ENCODE measurements around the gene RNU6-7.

RNU6-7 gene

GRCh38 chr14:32205554-32205953 lies 3.7 kb downstream of the RNU6-7 start:
- DNase-seq (ENCODE audit: low spot score): no peak

GRCh38 chr14:32205984-32206383 lies 4.1 kb downstream of the RNU6-7 start:
- DNase-seq (ENCODE audit: low spot score): no peak

GRCh38 chr14:32206552-32206951 lies 4.7 kb downstream of the RNU6-7 start:
- DNase-seq (ENCODE audit: low spot score): no peak

- no peak for DNase-seq (ENCODE audit: low spot score)
Measured at GRCh38 chr14:32208490-32208889, 6.6 kb downstream of the RNU6-7 start.

- no peak for DNase-seq (ENCODE audit: low spot score)
Measured at GRCh38 chr14:32209471-32209870, 7.6 kb downstream of the RNU6-7 start.

- DNase-seq (ENCODE audit: low spot score): no peak
Measured at GRCh38 chr14:32211068-32211404, 9.2 kb downstream of the RNU6-7 start.

GRCh38 chr14:32212833-32213232 lies 11.0 kb downstream of the RNU6-7 start:
- DNase-seq (ENCODE audit: low spot score): no peak

- no peak for DNase-seq (ENCODE audit: low spot score)
Measured at GRCh38 chr14:32217301-32217700, 15.5 kb downstream of the RNU6-7 start.

- DNase-seq (ENCODE audit: low spot score): peak; percentile 57
Measured at GRCh38 chr14:32224737-32225377, 23.0 kb downstream of the RNU6-7 start.

- DNase-seq (ENCODE audit: low spot score): no peak
Measured at GRCh38 chr14:32225378-32225920, 23.6 kb downstream of the RNU6-7 start.

- DNase-seq (ENCODE audit: low spot score): no peak
Measured at GRCh38 chr14:32226056-32226455, 24.2 kb downstream of the RNU6-7 start.

- no peak for DNase-seq (ENCODE audit: low spot score)
Measured at GRCh38 chr14:32230181-32230580, 28.3 kb downstream of the RNU6-7 start.

GRCh38 chr14:32230695-32231280 lies 28.9 kb downstream of the RNU6-7 start:
- no peak for DNase-seq (ENCODE audit: low spot score)

- DNase-seq (ENCODE audit: low spot score): no peak
Measured at GRCh38 chr14:32232481-32232880, 30.6 kb downstream of the RNU6-7 start.

GRCh38 chr14:32233260-32233659 lies 31.4 kb downstream of the RNU6-7 start:
- no peak for DNase-seq (ENCODE audit: low spot score)

- DNase-seq (ENCODE audit: low spot score): no peak
Measured at GRCh38 chr14:32244404-32244803, 42.6 kb downstream of the RNU6-7 start.

- no peak for DNase-seq (ENCODE audit: low spot score)
Measured at GRCh38 chr14:32246751-32247150, 44.9 kb downstream of the RNU6-7 start.

- DNase-seq (ENCODE audit: low spot score): no peak
Measured at GRCh38 chr14:32249371-32249770, 47.5 kb downstream of the RNU6-7 start.

GRCh38 chr14:32249780-32250179 lies 47.9 kb downstream of the RNU6-7 start:
- no peak for DNase-seq (ENCODE audit: low spot score)

- no peak for DNase-seq (ENCODE audit: low spot score)
Measured at GRCh38 chr14:32250681-32251080, 48.8 kb downstream of the RNU6-7 start.

GRCh38 chr14:32251530-32251929 lies 49.7 kb downstream of the RNU6-7 start:
- DNase-seq (ENCODE audit: low spot score): no peak
